BJ (cell line): ENCODE data around the gene MYO7B. TPM values are rescaled to one million over a fixed set of nuclear protein-coding genes. Genes with fewer than 3 reads are reported as not detected.

ENCODE experiments used
- CTCF ChIA-PET: fragments of 350-600 bp; formaldehyde crosslinking; extraction: SDS; loops from one replicate; lab custom pipeline; 2021; ENCODE audit warnings: antibody characterized with exemption, inconsistent platforms; lab: Yijun Ruan, JAX
- POLR2A ChIA-PET: fragments of 300-600 bp; sonication (Branson Sonifier 250); formaldehyde crosslinking; extraction: SDS; loops from one replicate; lab custom pipeline; 2021; ENCODE audit warnings: antibody characterized with exemption; lab: Charles Lee
- DNase-seq: peaks from one replicate; pipeline ENCODE4 v3.0.0-alpha.2; 2011; ENCODE audit warnings: low read depth
- H3K27me3 ChIP-seq: 2 replicates; pipeline ENCODE4 v1.6.0; 2011; ENCODE audit warnings: low read length; ENCODE audit not compliant: control insufficient read depth, insufficient read depth
- H3K36me3 ChIP-seq: 2 replicates; pipeline ENCODE4 v1.5.1; 2011; ENCODE audit warnings: low read length; ENCODE audit not compliant: control insufficient read depth, insufficient read depth
- H3K4me3 ChIP-seq: 2 replicates; pipeline ENCODE4 v1.5.1; 2011; ENCODE audit warnings: low read depth, mild to moderate bottlenecking, control low read depth, low read length
- CTCF ChIP-seq: IDR thresholded peaks from 2 replicates; pipeline ENCODE4 v1.5.1; 2011; ENCODE audit warnings: low read depth, mild to moderate bottlenecking, control low read depth, inconsistent platforms, low read length, moderate library complexity; ENCODE audit not compliant: insufficient read depth
- polyA plus RNA-seq: library from polyadenylated mRNA; depleted of rRNA; stranded (reverse); fragments of >200 nt; gene quantifications from 2 replicates; pipeline ENCODE4 v1.2.3, GENCODE V29; 2011

Gene MYO7B
- polyA plus RNA-seq, 1 experiment = 0.36 TPM

GRCh38 chr2:127588241-127588640 lies 52.8 kb downstream of the MYO7B start:
- no peak for TF ChIP-seq CTCF
- CTCF ChIA-PET = interaction anchor here (1.8 kb wide), 1 partner anchor 108 kb away, joined by 5 read pairs; no protein-coding TSS in a partner anchor
- no peak overlapping the region for H3K4me3 ChIP-seq
- POLR2A ChIA-PET = no interaction called here
- H3K27me3 ChIP-seq = peaks cover 1% of the 10 kb centered on the region
- no peak for DNase-seq
- no peaks in the 10 kb centered on the region for H3K36me3 ChIP-seq

- ChIA-PET POLR2A (no interaction called here), CTCF (interaction anchor here (1.8 to 4.0 kb wide), 3 partner anchors 18 to 107 kb away, joined by 5 to 89 read pairs (median 37); no protein-coding TSS in a partner anchor)
- TF ChIP-seq CTCF = no peak
- DNase-seq = no peak
- Histone ChIP-seq H3K27me3 (peaks cover 1% of the 10 kb centered on the region; the same call in 1 of the 2 replicates), H3K36me3 (no peaks in the 10 kb centered on the region), H3K4me3 (no peak overlapping the region)
Observed at GRCh38 chr2:127589358-127589757, 53.9 kb downstream of the MYO7B start.

GRCh38 chr2:127589841-127590240 lies 54.4 kb downstream of the MYO7B start:
- Histone ChIP-seq H3K27me3 (peaks cover 1% of the 10 kb centered on the region; the same call in 1 of the 2 replicates), H3K36me3 (no peaks in the 10 kb centered on the region), H3K4me3 (no peak overlapping the region)
- no peak for TF ChIP-seq CTCF
- CTCF ChIA-PET = interaction anchor here (0.8 to 4.0 kb wide), 7 partner anchors 17 to 113 kb away, joined by 3 to 89 read pairs (median 24); partner anchors contain the start of genes LIMS2 and SFT2D3
- POLR2A ChIA-PET = no interaction called here
- DNase-seq = no peak

GRCh38 chr2:127590386-127591190 lies 55.1 kb downstream of the MYO7B start:
- TF ChIP-seq CTCF = no peak
- peaks cover 1% of the 10 kb centered on the region; the same call in 1 of the 2 replicates for H3K27me3 ChIP-seq
- no peak for DNase-seq
- POLR2A ChIA-PET = no interaction called here
- CTCF ChIA-PET = interaction anchor here (0.5 to 4.0 kb wide), 40 partner anchors 8 to 512 kb away, joined by 3 to 89 read pairs (median 5); partner anchors contain the start of genes LIMS2, POLR2D and SFT2D3
- no peaks in the 10 kb centered on the region for H3K36me3 ChIP-seq
- no peak overlapping the region for H3K4me3 ChIP-seq

GRCh38 chr2:127591221-127591923 lies 55.9 kb downstream of the MYO7B start:
- TF ChIP-seq CTCF = peak; percentile 100
- H3K27me3 ChIP-seq = no peaks in the 10 kb centered on the region; the same call in 1 of the 2 replicates
- CTCF ChIA-PET = interaction anchor here (0.5 to 4.0 kb wide), 44 partner anchors 8 to 511 kb away, joined by 3 to 89 read pairs (median 4); partner anchors contain the start of genes LIMS2, POLR2D and SFT2D3
- POLR2A ChIA-PET = no interaction called here
- H3K4me3 ChIP-seq = no peak overlapping the region
- DNase-seq = no peak
- H3K36me3 ChIP-seq = no peaks in the 10 kb centered on the region
